DND-41 (cell line): ENCODE measurements around the gene SLCO4A1.

ENCODE experiments used
- CTCF ChIP-seq: IDR thresholded peaks from 2 replicates; pipeline ENCODE4 v1.5.1; 2012; ENCODE audit warnings: borderline replicate concordance, low read length, moderate library complexity, mild to moderate bottlenecking; ENCODE audit not compliant: poor library complexity, severe bottlenecking; ENCODE audit errors: extremely low read depth
- EZH2 ChIP-seq: IDR thresholded peaks from 3 replicates; pipeline ENCODE4 v1.6.1; 2012; ENCODE audit warnings: borderline replicate concordance, low read depth, mild to moderate bottlenecking, moderate library complexity, low read length, inconsistent platforms; ENCODE audit not compliant: severe bottlenecking

- TF ChIP-seq EZH2, result no peak
- TF ChIP-seq CTCF, result no peak
These were observed 40.6 kb upstream of the SLCO4A1 start for GRCh38 chr20:62601714-62602113.
